Measurements from ENCODE around the gene PGF.

The PGF gene

GRCh38 chr14:74981833-74982232 is 26.4 kb upstream of the PGF start:
- TF ChIP-seq CTCF (IDR thresholded peaks at IDR 0.05): no peak
- H3K4me3 ChIP-seq: no peak overlapping the region
- H3K27ac ChIP-seq: peak overlapping the region; percentile 80 to 92
- DNase-seq (ENCODE audit: low spot score): peak; percentile 72

GRCh38 chr14:74981462-74981782 is 26.0 kb upstream of the PGF start:
- no peak for DNase-seq (ENCODE audit: low spot score)
- H3K4me3 ChIP-seq: no peak overlapping the region
- H3K27ac ChIP-seq: peak overlapping the region; percentile 80 to 92
- no peak for TF ChIP-seq CTCF (IDR thresholded peaks at IDR 0.05)

GRCh38 chr14:74980731-74981461 is 25.5 kb upstream of the PGF start:
- peak; percentile 95 for DNase-seq (ENCODE audit: low spot score)
- Histone ChIP-seq H3K4me3 (peak overlapping the region; percentile 52), H3K27ac (peak overlapping the region; percentile 80 to 92)
- TF ChIP-seq CTCF (IDR thresholded peaks at IDR 0.05): no peak

GRCh38 chr14:74980398-74980730 is 25.0 kb upstream of the PGF start:
- Histone ChIP-seq H3K27ac (peak overlapping the region; percentile 80 to 92), H3K4me3 (peak overlapping the region; percentile 52)
- DNase-seq (ENCODE audit: low spot score): peak; percentile 68
- TF ChIP-seq CTCF (IDR thresholded peaks at IDR 0.05): no peak

- DNase-seq (ENCODE audit: low spot score): peak; percentile 86
- no peak for TF ChIP-seq CTCF (IDR thresholded peaks at IDR 0.05)
- Histone ChIP-seq H3K4me3 (no peak overlapping the region), H3K27ac (peak overlapping the region; percentile 80 to 92)
Measured at GRCh38 chr14:74979442-74980397, 24.3 kb upstream of the PGF start.

- H3K4me3 ChIP-seq: no peak overlapping the region
- TF ChIP-seq CTCF (IDR thresholded peaks at IDR 0.05): no peak
- DNase-seq (ENCODE audit: low spot score): no peak
- H3K27ac ChIP-seq: peak overlapping the region; percentile 80 to 92
Measured at GRCh38 chr14:74979029-74979428, 23.6 kb upstream of the PGF start.

Measured in coronary artery (tissue), 2 donors.